ENCODE data around the gene ZNF385A. TPM values are rescaled to one million over a fixed set of nuclear protein-coding genes. Genes with fewer than 3 reads are reported as not detected.

ZNF385A gene
- total RNA-seq (16.6 TPM), polyA plus RNA-seq (ENCODE audit: insufficient read depth, low read depth, low replicate concordance) (10.2 TPM)
- long read RNA-seq, donor 1, partial matches to known transcripts, result 0 of 1 reads
- long read RNA-seq, donor 1, other reads (novel, unspliced or antisense), result 0 of 1 reads
- long read RNA-seq, donor 2, partial matches to known transcripts, result 0 of 2 reads
- long read RNA-seq, donor 2, other reads (novel, unspliced or antisense), result 0 of 2 reads
- long read RNA-seq, donor 3, partial matches to known transcripts, result 0 of 1 reads
- long read RNA-seq, donor 3, other reads (novel, unspliced or antisense), result 0 of 1 reads
- long read RNA-seq, donor 4, partial matches to known transcripts, result 0 of 1 reads
- long read RNA-seq, donor 4, other reads (novel, unspliced or antisense), result 0 of 1 reads
- long read RNA-seq, donor 5, result 0 reads
- long read RNA-seq, donor 6, partial matches to known transcripts, result 0 of 3 reads
- long read RNA-seq, donor 6, other reads (novel, unspliced or antisense), result 0 of 3 reads
- long read RNA-seq, donor 7, partial matches to known transcripts, result 0 of 1 reads
- long read RNA-seq, donor 7, other reads (novel, unspliced or antisense), result 1 of 1 reads
- long read RNA-seq, donor 8, result 0 reads
- long read RNA-seq, donor 9, partial matches to known transcripts, result 0 of 1 reads
- long read RNA-seq, donor 9, other reads (novel, unspliced or antisense), result 0 of 1 reads
- long read RNA-seq, donor 10, partial matches to known transcripts, result 0 of 2 reads
- long read RNA-seq, donor 10, other reads (novel, unspliced or antisense), result 0 of 2 reads

- TF ChIP-seq CTCF (IDR thresholded peaks at IDR 0.05; ENCODE audit: borderline replicate concordance, extremely low read depth, insufficient read depth), result no peak
- Histone ChIP-seq H3K9ac (ENCODE audit: low read length in 3 of 3) (no peak within 1 kb of the TSS), H3K27me3 (ENCODE audit: control insufficient read depth, insufficient read depth, low read length) (no peaks in the 10 kb centered on the region), H3K27ac (ENCODE audit: low read depth in 2 of 2, low read length in 2 of 2) (no peak within 1 kb of the TSS), H3K4me1 (ENCODE audit: control insufficient read depth in 2 of 3, insufficient read depth in 2 of 3, low read depth in 1 of 3, low read length in 3 of 3) (peaks cover 0 to 13% (median 8%) of the 10 kb centered on the region in 3 donors), H3K4me3 (ENCODE audit: low read length in 3 of 3) (no peak within 1 kb of the TSS), H3K9me3 (ENCODE audit: control insufficient read depth in 2 of 3, insufficient read depth in 1 of 3, low read length in 3 of 3) (no peaks in the 10 kb centered on the region), H3K36me3 (ENCODE audit: control insufficient read depth in 2 of 3, insufficient read depth in 3 of 3, low read length in 3 of 3) (no peaks in the 10 kb centered on the region)
- peak in 1 of 5 donors; percentile 28 for DNase-seq
- intact Hi-C loops (cut with DNase I), result no loop called here
- no peak for FAIRE-seq
Observed at GRCh38 chr12:54384591-54385041, at the start of gene ZNF385A. ZNF385A (minus strand) TSS chr12:54384733; CDS start chr12:54384514, 219 bp downstream.

- intact Hi-C loops (cut with DNase I), result no loop called here
- no peak for TF ChIP-seq CTCF (IDR thresholded peaks at IDR 0.05; ENCODE audit: borderline replicate concordance, extremely low read depth, insufficient read depth)
- peaks cover 0 to 12% (median 7%) of the 10 kb centered on the region in 3 donors for H3K4me1 ChIP-seq (ENCODE audit: control insufficient read depth in 2 of 3, insufficient read depth in 2 of 3, low read depth in 1 of 3, low read length in 3 of 3)
Observed at GRCh38 chr12:54432815-54433164, 48.3 kb upstream of the ZNF385A start.

GRCh38 chr12:54431911-54432814, 47.6 kb upstream of the ZNF385A start:
- DNase-seq, result peak; percentile 71 to 89 (median 78)
- TF ChIP-seq CTCF (IDR thresholded peaks at IDR 0.05; ENCODE audit: borderline replicate concordance, extremely low read depth, insufficient read depth), result no peak
- no peak overlapping the region for H3K9ac ChIP-seq (ENCODE audit: low read length in 3 of 3)

More at GRCh38 chr12:54432815-54433164, 48.3 kb upstream of the ZNF385A start:
- FAIRE-seq (no peak), DNase-seq (no peak)
- H3K36me3 ChIP-seq (ENCODE audit: control insufficient read depth in 2 of 3, insufficient read depth in 3 of 3, low read length in 3 of 3), result no peaks in the 10 kb centered on the region
- H3K9me3 ChIP-seq (ENCODE audit: control insufficient read depth in 2 of 3, insufficient read depth in 1 of 3, low read length in 3 of 3), result no peaks in the 10 kb centered on the region
- H3K27ac ChIP-seq (ENCODE audit: low read depth in 2 of 2, low read length in 2 of 2), result peak overlapping the region; percentile 20 to 83
- H3K4me3 ChIP-seq (ENCODE audit: low read length in 3 of 3), result no peak overlapping the region
- no peak overlapping the region for H3K9ac ChIP-seq (ENCODE audit: low read length in 3 of 3)
- H3K27me3 ChIP-seq (ENCODE audit: control insufficient read depth, insufficient read depth, low read length), result no peaks in the 10 kb centered on the region

More at GRCh38 chr12:54431911-54432814, 47.6 kb upstream of the ZNF385A start:
- no peak for FAIRE-seq
- H3K27ac ChIP-seq (ENCODE audit: low read depth in 2 of 2, low read length in 2 of 2), result peak overlapping the region; percentile 20 to 83
- H3K9me3 ChIP-seq (ENCODE audit: control insufficient read depth in 2 of 3, insufficient read depth in 1 of 3, low read length in 3 of 3), result no peaks in the 10 kb centered on the region
- no peaks in the 10 kb centered on the region for H3K27me3 ChIP-seq (ENCODE audit: control insufficient read depth, insufficient read depth, low read length)
- H3K36me3 ChIP-seq (ENCODE audit: control insufficient read depth in 2 of 3, insufficient read depth in 3 of 3, low read length in 3 of 3), result no peaks in the 10 kb centered on the region
- H3K4me3 ChIP-seq (ENCODE audit: low read length in 3 of 3), result no peak overlapping the region
- intact Hi-C loops (cut with DNase I), result no loop called here
- peaks cover 0 to 15% (median 7%) of the 10 kb centered on the region in 3 donors for H3K4me1 ChIP-seq (ENCODE audit: control insufficient read depth in 2 of 3, insufficient read depth in 2 of 3, low read depth in 1 of 3, low read length in 3 of 3)
